Liver (tissue), 9 donors: ENCODE results near the gene MAP2K7. TPM values are rescaled to one million over a fixed set of nuclear protein-coding genes. Genes with fewer than 3 reads are reported as not detected.

Source experiments
- DNase-seq: peaks from one replicate; pipeline ENCODE4 v3.0.0-alpha.2; 2017; ENCODE audit warnings: low spot score
- H3K27ac ChIP-seq, 2 donors: one replicate each; pipeline ENCODE4 v1.7.0; 2013; ENCODE audit warnings: inconsistent platforms in 2 of 2, low read length in 2 of 2, control low read depth in 1 of 2, low read depth in 1 of 2, mild to moderate bottlenecking in 1 of 2
- H3K27me3 ChIP-seq, 4 donors: one replicate each; pipeline versions ENCODE4 v1.6.1 to v1.7.0; 2013; ENCODE audit warnings: low read length in 3 of 4, inconsistent platforms in 1 of 4, mild to moderate bottlenecking in 1 of 4, moderate library complexity in 1 of 4; ENCODE audit not compliant: control insufficient read depth in 4 of 4, insufficient read depth in 4 of 4
- H3K36me3 ChIP-seq, 4 donors: one replicate each; pipeline versions ENCODE4 v1.6.1 to v1.7.0; 2013; ENCODE audit warnings: low read length in 3 of 4, mild to moderate bottlenecking in 3 of 4, low read depth in 1 of 4, moderate library complexity in 1 of 4; ENCODE audit not compliant: control insufficient read depth in 4 of 4, insufficient read depth in 3 of 4
- H3K4me1 ChIP-seq, 4 donors: one replicate each; pipeline versions ENCODE4 v1.6.1 to v1.7.0; 2013; ENCODE audit warnings: low read length in 3 of 4, mild to moderate bottlenecking in 3 of 4, moderate library complexity in 1 of 4; ENCODE audit not compliant: control insufficient read depth in 4 of 4, insufficient read depth in 4 of 4
- H3K4me3 ChIP-seq, 3 donors: one replicate each; pipeline versions ENCODE4 v1.6.1 to v1.7.0; 2013; ENCODE audit warnings: low read length in 3 of 3, control low read depth in 1 of 3, low read depth in 1 of 3, mild to moderate bottlenecking in 1 of 3
- H3K9ac ChIP-seq, 2 donors: one replicate each; pipeline ENCODE4 v1.7.0; 2013; ENCODE audit warnings: low read length in 2 of 2, mild to moderate bottlenecking in 2 of 2, moderate library complexity in 2 of 2, control low read depth in 1 of 2, low read depth in 1 of 2
- H3K9me3 ChIP-seq, 4 donors: one replicate each; pipeline versions ENCODE4 v1.6.1 to v1.7.0; 2013; ENCODE audit warnings: low read length in 3 of 4; ENCODE audit not compliant: control insufficient read depth in 4 of 4
- FOXA1 ChIP-seq: IDR thresholded peaks from 2 replicates; pipeline ENCODE4 v1.6.1; 2016; ENCODE audit warnings: antibody characterized with exemption
- HNF4G ChIP-seq: IDR thresholded peaks from 2 replicates; pipeline ENCODE4 v1.6.1; 2016; ENCODE audit warnings: antibody characterized with exemption
- JUND ChIP-seq, 2 donors: IDR thresholded peaks; 2 replicates each; pipeline ENCODE4 v1.6.1; 2016; ENCODE audit warnings: antibody characterized with exemption in 2 of 2
- NR2F2 ChIP-seq: IDR thresholded peaks from 2 replicates; pipeline ENCODE4 v1.6.1; 2016; ENCODE audit warnings: antibody characterized with exemption
- SP1 ChIP-seq: IDR thresholded peaks from 2 replicates; pipeline ENCODE4 v1.6.1; 2018; ENCODE audit warnings: antibody characterized with exemption, mild to moderate bottlenecking
- TAF1 ChIP-seq: conservative IDR thresholded peaks from 2 replicates; pipeline ENCODE4 v1.6.1; 2016; ENCODE audit warnings: antibody characterized with exemption, mild to moderate bottlenecking
- YY1 ChIP-seq: IDR thresholded peaks from 2 replicates; pipeline ENCODE4 v1.6.1; 2016; ENCODE audit warnings: antibody characterized with exemption, mild to moderate bottlenecking
- WGBS: extraction: QIAGEN DNeasy Blood & Tissue Kit; methylation state at CpG from one replicate; pipeline ENCODE4 v1.1.7; 2013; 5-methylcytosine and 5-hydroxymethylcytosine counted together
- polyA plus RNA-seq, 2 donors: library from polyadenylated mRNA; stranded (reverse) in 1 of 2; unstranded in 1 of 2; fragments of 200-250 nt in 1 of 2; fragments of >200 nt in 1 of 2; fragmentation: Nextera tagmentation in 1 of 2; extraction: Ambion mirVana in 1 of 2; gene quantifications; one replicate each; pipeline versions ENCODE4 v1.2.1 to v1.2.3, GENCODE V29; 2013 to 2015
- total RNA-seq, 2 donors: library from RNA; depleted of rRNA; stranded (reverse); fragments of >200 nt; gene quantifications; one replicate each; pipeline ENCODE4 v1.2.3, GENCODE V29; 2014
- TF ChIP-seq, protein P1 (sequence below): IDR thresholded peaks from 2 replicates; pipeline ENCODE4 v1.6.1; 2016; ENCODE audit warnings: antibody characterized with exemption, mild to moderate bottlenecking
- TF ChIP-seq, protein P2 (sequence below): IDR thresholded peaks from 2 replicates; pipeline ENCODE4 v1.6.1; 2016; ENCODE audit warnings: antibody characterized with exemption
- donor health status: healthy.
- donor health status: healthy.
- donor health status: healthy.
- donor health status: healthy.
- donor health status: healthy.

Gene MAP2K7
- total and polyA plus RNA-seq, 4 donors: 3.0 to 11.7 (median 9.5) TPM

DNA sequence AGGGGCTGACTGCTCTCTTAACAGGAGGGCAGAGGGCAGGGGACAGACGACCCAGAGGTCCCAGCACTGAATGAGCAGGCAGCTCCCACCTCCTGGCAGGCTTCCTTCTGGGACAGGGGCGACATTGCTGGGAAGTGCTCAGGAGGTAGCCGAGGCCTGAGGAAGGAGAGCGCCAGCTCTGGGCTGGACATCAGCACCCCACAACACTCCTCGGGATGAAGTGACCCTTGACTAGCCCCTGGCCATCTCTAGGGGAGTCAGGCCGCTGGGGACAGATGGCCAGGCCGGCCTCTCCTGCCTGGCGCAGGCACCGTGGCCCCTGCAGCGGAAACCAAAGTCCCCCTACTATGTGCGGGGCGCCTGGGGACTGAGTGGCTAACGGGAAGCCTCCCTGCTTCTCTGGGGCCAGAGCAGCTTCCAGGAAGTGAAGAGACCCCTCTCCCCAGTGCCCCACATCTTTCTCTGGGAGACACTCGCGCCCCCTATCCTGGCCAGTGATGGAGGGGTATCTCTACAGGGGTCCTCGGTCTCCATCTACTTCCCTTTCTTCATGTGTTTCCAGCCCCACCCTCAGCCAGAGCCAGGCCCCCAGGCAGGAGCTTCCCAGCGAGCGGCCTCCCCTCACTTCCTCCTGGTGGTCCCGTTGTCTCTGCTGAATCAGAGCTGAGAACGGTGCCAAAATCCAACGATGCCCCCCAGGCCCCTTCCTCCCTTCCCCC is 39.5 kb upstream of the MAP2K7 start (continued):
- TF ChIP-seq, protein P1, sequence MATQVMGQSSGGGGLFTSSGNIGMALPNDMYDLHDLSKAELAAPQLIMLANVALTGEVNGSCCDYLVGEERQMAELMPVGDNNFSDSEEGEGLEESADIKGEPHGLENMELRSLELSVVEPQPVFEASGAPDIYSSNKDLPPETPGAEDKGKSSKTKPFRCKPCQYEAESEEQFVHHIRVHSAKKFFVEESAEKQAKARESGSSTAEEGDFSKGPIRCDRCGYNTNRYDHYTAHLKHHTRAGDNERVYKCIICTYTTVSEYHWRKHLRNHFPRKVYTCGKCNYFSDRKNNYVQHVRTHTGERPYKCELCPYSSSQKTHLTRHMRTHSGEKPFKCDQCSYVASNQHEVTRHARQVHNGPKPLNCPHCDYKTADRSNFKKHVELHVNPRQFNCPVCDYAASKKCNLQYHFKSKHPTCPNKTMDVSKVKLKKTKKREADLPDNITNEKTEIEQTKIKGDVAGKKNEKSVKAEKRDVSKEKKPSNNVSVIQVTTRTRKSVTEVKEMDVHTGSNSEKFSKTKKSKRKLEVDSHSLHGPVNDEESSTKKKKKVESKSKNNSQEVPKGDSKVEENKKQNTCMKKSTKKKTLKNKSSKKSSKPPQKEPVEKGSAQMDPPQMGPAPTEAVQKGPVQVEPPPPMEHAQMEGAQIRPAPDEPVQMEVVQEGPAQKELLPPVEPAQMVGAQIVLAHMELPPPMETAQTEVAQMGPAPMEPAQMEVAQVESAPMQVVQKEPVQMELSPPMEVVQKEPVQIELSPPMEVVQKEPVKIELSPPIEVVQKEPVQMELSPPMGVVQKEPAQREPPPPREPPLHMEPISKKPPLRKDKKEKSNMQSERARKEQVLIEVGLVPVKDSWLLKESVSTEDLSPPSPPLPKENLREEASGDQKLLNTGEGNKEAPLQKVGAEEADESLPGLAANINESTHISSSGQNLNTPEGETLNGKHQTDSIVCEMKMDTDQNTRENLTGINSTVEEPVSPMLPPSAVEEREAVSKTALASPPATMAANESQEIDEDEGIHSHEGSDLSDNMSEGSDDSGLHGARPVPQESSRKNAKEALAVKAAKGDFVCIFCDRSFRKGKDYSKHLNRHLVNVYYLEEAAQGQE: no peak
- TF ChIP-seq, protein P2, sequence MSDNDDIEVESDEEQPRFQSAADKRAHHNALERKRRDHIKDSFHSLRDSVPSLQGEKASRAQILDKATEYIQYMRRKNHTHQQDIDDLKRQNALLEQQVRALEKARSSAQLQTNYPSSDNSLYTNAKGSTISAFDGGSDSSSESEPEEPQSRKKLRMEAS: no peak
- TF ChIP-seq YY1: no peak

DNA sequence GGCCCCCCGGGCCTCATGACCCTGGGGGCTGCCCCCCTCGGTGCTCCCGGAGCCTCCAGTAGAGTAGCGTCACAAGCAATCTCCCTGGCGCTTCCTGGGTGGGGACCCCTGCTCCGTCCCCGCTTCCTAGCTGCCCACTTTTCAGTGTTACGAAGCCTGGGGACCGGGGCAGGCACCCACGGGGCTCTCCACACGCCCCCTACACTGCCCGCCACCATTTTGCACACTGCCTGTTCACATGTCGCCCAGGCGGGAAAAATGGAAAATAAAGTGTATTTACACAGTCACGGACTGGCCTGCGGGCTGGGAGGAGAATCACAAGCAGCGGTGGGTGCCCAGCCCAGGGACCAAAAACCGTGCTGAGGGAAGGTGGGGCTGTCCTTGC is 39.0 kb upstream of the MAP2K7 start:
- no peak overlapping the region for H3K4me3 ChIP-seq
- H3K9me3 ChIP-seq: no peaks in the 10 kb centered on the region
- peaks cover 0 to 1% (median 0%) of the 10 kb centered on the region in 4 donors for H3K36me3 ChIP-seq
- no peak overlapping the region for H3K9ac ChIP-seq
- no peak for DNase-seq
- 55% methylated on average over 18 of the region's 18 CpGs for WGBS
- peaks cover 9 to 23% (median 12%) of the 10 kb centered on the region in 4 donors for H3K4me1 ChIP-seq
- H3K27ac ChIP-seq: no peak overlapping the region
- TF ChIP-seq TAF1 (no peak), SP1 (no peak), YY1 (no peak)
- no peaks in the 10 kb centered on the region for H3K27me3 ChIP-seq

DNA sequence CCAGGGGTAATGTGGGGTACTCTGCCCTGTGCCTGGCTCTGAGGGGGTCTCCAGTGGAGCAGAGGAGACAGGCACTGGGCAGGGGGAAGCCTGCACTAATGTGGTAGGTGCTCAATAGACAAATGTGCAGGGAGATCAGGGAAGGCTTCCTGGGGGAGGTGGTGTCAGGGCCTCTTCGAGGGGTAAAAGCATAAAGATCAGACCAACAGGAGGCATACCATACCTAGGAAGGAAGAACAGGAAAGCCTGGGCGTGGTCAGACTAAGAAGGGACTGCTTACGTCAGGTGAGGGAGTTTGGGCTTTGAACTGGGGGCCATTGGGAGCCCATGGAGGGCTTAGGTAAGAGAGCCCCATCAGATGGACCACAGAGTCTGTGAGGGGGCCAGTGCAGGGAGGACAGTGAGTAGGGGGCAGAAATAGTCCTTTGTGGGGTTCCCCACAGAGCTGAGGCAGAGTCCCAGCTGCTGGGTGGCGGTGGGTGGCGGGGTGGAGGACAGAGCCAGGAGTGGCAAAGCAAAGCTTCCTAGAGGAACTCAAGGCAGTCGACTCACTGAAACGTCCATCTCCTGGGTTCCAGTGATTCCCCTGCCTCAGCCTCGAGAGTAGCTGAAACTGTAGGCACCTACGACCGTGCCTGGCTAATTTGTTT is 38.3 kb upstream of the MAP2K7 start:
- Histone ChIP-seq H3K9ac (no peak overlapping the region), H3K9me3 (no peaks in the 10 kb centered on the region), H3K27ac (no peak overlapping the region), H3K4me3 (no peak overlapping the region), H3K4me1 (peaks cover 9 to 23% (median 13%) of the 10 kb centered on the region in 4 donors), H3K36me3 (peaks cover 0 to 1% (median 0%) of the 10 kb centered on the region in 4 donors), H3K27me3 (no peaks in the 10 kb centered on the region)
- no peak for DNase-seq
- no peak for TF ChIP-seq SP1
- no peak for TF ChIP-seq NR2F2
- no peak for TF ChIP-seq FOXA1
- TF ChIP-seq, protein P1: no peak
- TF ChIP-seq, protein P2: no peak
- no peak for TF ChIP-seq JUND (IDR thresholded peaks at IDR 0.05)
- TF ChIP-seq HNF4G: no peak
- 54% methylated on average over 10 of the region's 10 CpGs for WGBS
